PFSK-1 (cell line): ENCODE data around the gene VWA1.

Experiments used
- FOXP2 ChIP-seq: optimal IDR thresholded peaks from 2 replicates; pipeline ENCODE3; 2011; ENCODE audit warnings: borderline replicate concordance, control low read depth, inconsistent platforms; ENCODE audit not compliant: insufficient read depth; ENCODE audit errors: extremely low read length, extremely low read depth
- POLR2AphosphoS5 ChIP-seq: IDR thresholded peaks from 2 replicates; pipeline ENCODE4 v1.6.1; 2012; ENCODE audit warnings: low read depth, mild to moderate bottlenecking, control low read depth, low read length, moderate library complexity
- REST ChIP-seq, 2 experiments: IDR thresholded peaks; 2 replicates each; pipeline versions ENCODE4 v1.6.1 to v1.8.0; 2011 to 2012; ENCODE audit warnings: low read depth in 2 of 2, low read length in 2 of 2, control low read depth in 1 of 2, inconsistent platforms in 1 of 2, mild to moderate bottlenecking in 1 of 2, moderate library complexity in 1 of 2; ENCODE audit not compliant: insufficient read depth in 1 of 2
- SIN3A ChIP-seq: IDR thresholded peaks from 2 replicates; pipeline ENCODE4 v1.6.1; 2012; ENCODE audit warnings: mild to moderate bottlenecking, low read length, moderate library complexity, borderline replicate concordance; ENCODE audit not compliant: insufficient read depth
- TAF1 ChIP-seq: IDR thresholded peaks from 2 replicates; pipeline ENCODE4 v1.6.1; 2012; ENCODE audit warnings: low read length, control low read depth, borderline replicate concordance; ENCODE audit not compliant: insufficient read depth

The VWA1 gene

GRCh38 chr1:1415751-1416150, 19.7 kb upstream of the VWA1 start:
- TF ChIP-seq SIN3A, result no peak
- no peak for TF ChIP-seq POLR2AphosphoS5
- TF ChIP-seq TAF1, result no peak

GRCh38 chr1:1418464-1419362, 16.8 kb upstream of the VWA1 start:
- TF ChIP-seq TAF1, result no peak
- TF ChIP-seq SIN3A, result no peak
- no peak for TF ChIP-seq FOXP2
- TF ChIP-seq REST (IDR thresholded peaks at IDR 0.05; ENCODE audit: insufficient read depth in 1 of 2, low read depth in 2 of 2, low read length in 2 of 2), result no peak
- no peak for TF ChIP-seq POLR2AphosphoS5

GRCh38 chr1:1419363-1419812, 16.1 kb upstream of the VWA1 start:
- no peak for TF ChIP-seq SIN3A
- TF ChIP-seq POLR2AphosphoS5, result no peak
- no peak for TF ChIP-seq TAF1
- no peak for TF ChIP-seq FOXP2
- TF ChIP-seq REST (IDR thresholded peaks at IDR 0.05; ENCODE audit: insufficient read depth in 1 of 2, low read depth in 2 of 2, low read length in 2 of 2), result no peak

GRCh38 chr1:1419813-1420653, 15.5 kb upstream of the VWA1 start:
- TF ChIP-seq POLR2AphosphoS5 (no peak), FOXP2 (no peak), TAF1 (no peak), SIN3A (no peak), REST (IDR thresholded peaks at IDR 0.05; ENCODE audit: insufficient read depth in 1 of 2, low read depth in 2 of 2, low read length in 2 of 2) (no peak)

- TF ChIP-seq POLR2AphosphoS5 (no peak), FOXP2 (no peak), SIN3A (no peak), REST (IDR thresholded peaks at IDR 0.05; ENCODE audit: insufficient read depth in 1 of 2, low read depth in 2 of 2, low read length in 2 of 2) (no peak), TAF1 (no peak)
Measured at GRCh38 chr1:1420654-1421141, 14.8 kb upstream of the VWA1 start.
